B cell (primary cell): ENCODE measurements around the gene STEEP1. TPM values are rescaled to one million over a fixed set of nuclear protein-coding genes. Genes with fewer than 3 reads are reported as not detected.
A peak's percentile ranks its signal among the peaks of the same experiment; 100 is the strongest.

ENCODE experiments used
- ATAC-seq: fragments of 200-7000 bp; cut with Tn5 transposase; one replicate; pipeline ENCODE4 v1.10.0; 2021; ENCODE audit warnings: low read depth, mild to moderate bottlenecking, moderate number of reproducible peaks, moderate library complexity
- CTCF ChIA-PET: fragments of 350-600 bp; sonication (Branson Sonifier 250); formaldehyde crosslinking; loops from one replicate; lab custom pipeline; 2021; ENCODE audit warnings: antibody characterized with exemption, inconsistent platforms; lab: Charles Lee
- POLR2A ChIA-PET: fragments of 350-600 bp; sonication (Branson Sonifier 250); formaldehyde crosslinking; loops from one replicate; lab custom pipeline; 2021; ENCODE audit warnings: antibody characterized with exemption; lab: Charles Lee
- DNase-seq: peaks from one replicate; pipeline ENCODE4 v3.0.0; 2013
- H2AFZ ChIP-seq: 2 replicates; pipeline ENCODE4 v1.6.1; 2012; ENCODE audit warnings: mild to moderate bottlenecking, low read depth, low read length; ENCODE audit not compliant: insufficient read depth, poor library complexity, severe bottlenecking
- H3K27ac ChIP-seq, 2 donors: 1 replicate in 1 of 2; 2 replicates in 1 of 2; pipeline ENCODE4 v1.5.1; 2012 to 2013; ENCODE audit warnings: low read length in 2 of 2, mild to moderate bottlenecking in 2 of 2, moderate library complexity in 1 of 2
- H3K27me3 ChIP-seq, 4 experiments: fragments of 200-600 bp in 1 of 4; sonication (generic) in 1 of 4; replicated peaks in 1 of 4; 1 replicate in 2 of 4; 2 replicates in 2 of 4; pipeline versions ENCODE4 v1.6.1 to v1.7.0; 2013 to 2016; ENCODE audit warnings: low read length in 3 of 4, mild to moderate bottlenecking in 2 of 4, mixed read lengths in 1 of 4, moderate library complexity in 1 of 4; ENCODE audit not compliant: insufficient read depth in 4 of 4, control insufficient read depth in 3 of 4; ENCODE audit errors: control extremely low read depth in 1 of 4
- H3K36me3 ChIP-seq, 2 experiments: replicated peaks in 1 of 2; 1 replicate in 1 of 2; 2 replicates in 1 of 2; pipeline versions ENCODE4 v1.6.1 to v1.7.1; 2013; ENCODE audit warnings: low read length in 1 of 2; ENCODE audit not compliant: insufficient read depth in 2 of 2, control insufficient read depth in 1 of 2; ENCODE audit errors: control extremely low read depth in 1 of 2, extremely low read depth in 1 of 2
- H3K4me1 ChIP-seq, 2 donors: fragments of 200-600 bp in 1 of 2; sonication (generic) in 1 of 2; 1 replicate in 1 of 2; 2 replicates in 1 of 2; pipeline versions ENCODE4 v1.5.1 to v1.6.1; 2013 to 2017; ENCODE audit warnings: low read length in 2 of 2; ENCODE audit not compliant: control insufficient read depth in 2 of 2, insufficient read depth in 2 of 2
- H3K4me2 ChIP-seq: replicated peaks from 2 replicates; pipeline ENCODE3; 2012; ENCODE audit warnings: mild to moderate bottlenecking, low read depth, low read length; ENCODE audit not compliant: poor library complexity, severe bottlenecking
- H3K4me3 ChIP-seq, 5 experiments: fragments of 200-600 bp in 1 of 5; sonication (generic) in 1 of 5; 1 replicate in 3 of 5; 2 replicates in 2 of 5; pipeline versions ENCODE4 v1.5.1 to v1.7.0; 2011 to 2016; ENCODE audit warnings: low read length in 4 of 5, mild to moderate bottlenecking in 4 of 5, low read depth in 2 of 5, control low read depth in 1 of 5, moderate library complexity in 1 of 5; ENCODE audit not compliant: insufficient read depth in 1 of 5; ENCODE audit errors: control extremely low read depth in 1 of 5, extremely low read depth in 1 of 5
- H3K79me2 ChIP-seq: fragments of 200-600 bp; sonication (generic); one replicate; pipeline ENCODE4 v1.6.0; 2016; ENCODE audit warnings: low read length; ENCODE audit not compliant: control insufficient read depth, insufficient read depth
- H3K9ac ChIP-seq: fragments of 200-600 bp; sonication (generic); 2 replicates; pipeline ENCODE4 v1.6.1; 2017; ENCODE audit warnings: mild to moderate bottlenecking, low read length, moderate library complexity
- H3K9me3 ChIP-seq, 3 donors: one replicate each; pipeline versions ENCODE4 v1.6.1 to v1.7.1; 2013; ENCODE audit warnings: low read length in 2 of 3; ENCODE audit not compliant: control insufficient read depth in 2 of 3, insufficient read depth in 1 of 3; ENCODE audit errors: control extremely low read depth in 1 of 3
- H4K20me1 ChIP-seq: 2 replicates; pipeline ENCODE4 v1.6.0; 2012; ENCODE audit warnings: mild to moderate bottlenecking, low read length; ENCODE audit not compliant: insufficient read depth, control insufficient read depth, poor library complexity, severe bottlenecking
- H3K27ac Mint-ChIP-seq: one replicate; pipeline ENCODE4 v1.8.0; 2021; ENCODE audit warnings: mixed read lengths
- H3K27me3 Mint-ChIP-seq: one replicate; pipeline ENCODE4 v1.8.0; 2021; ENCODE audit warnings: mixed read lengths
- H3K4me1 Mint-ChIP-seq: one replicate; pipeline ENCODE4 v1.8.0; 2021; ENCODE audit warnings: mixed read lengths
- H3K4me3 Mint-ChIP-seq: one replicate; pipeline ENCODE4 v1.8.0; 2021; ENCODE audit warnings: mixed read lengths
- H3K9me3 Mint-ChIP-seq: one replicate; pipeline ENCODE4 v1.8.0; 2022; ENCODE audit warnings: mixed read lengths; ENCODE audit not compliant: insufficient read depth
- EZH2 ChIP-seq: IDR thresholded peaks from 2 replicates; pipeline ENCODE4 v1.6.1; 2012; ENCODE audit warnings: borderline replicate concordance, low read depth, mild to moderate bottlenecking, moderate library complexity, low read length; ENCODE audit not compliant: insufficient read depth, poor library complexity, severe bottlenecking
- WGBS: methylation state at CpG from one replicate; pipeline ENCODE4 v1.1.5; 2013; ENCODE audit warnings: missing lambda C conversion rate; ENCODE audit not compliant: insufficient coverage; 5-methylcytosine and 5-hydroxymethylcytosine counted together
- intact Hi-C: fragments of 100-400 bp; cut with micrococcal nuclease; formaldehyde crosslinking; loops from one replicate; pipeline ENCODE4 v1.10.0; 2022
- polyA plus RNA-seq: library from polyadenylated mRNA; depleted of rRNA; stranded (reverse); fragments of >200 nt; gene quantifications from 2 replicates; pipeline ENCODE4 v1.2.3, GENCODE V29; 2012
- total RNA-seq, 2 donors: library from RNA; stranded (reverse); fragments of 120-200 nt in 1 of 2; gene quantifications; 1 replicate in 1 of 2; 2 replicates in 1 of 2; pipeline versions ENCODE4 v1.2.3 to v1.2.4, GENCODE V29; 2013 to 2022
- TF ChIP-seq, protein P1 (sequence below): fragments of 200-600 bp; IDR thresholded peaks from one replicate; pipeline ENCODE4 v1.8.0; 2022; ENCODE audit warnings: antibody characterized with exemption, mild to moderate bottlenecking

STEEP1 gene
- total and polyA plus RNA-seq, 2 donors (not counting 1 experiment from before 2014, with no cell fraction given): 12.0 to 27.6 TPM

DNA sequence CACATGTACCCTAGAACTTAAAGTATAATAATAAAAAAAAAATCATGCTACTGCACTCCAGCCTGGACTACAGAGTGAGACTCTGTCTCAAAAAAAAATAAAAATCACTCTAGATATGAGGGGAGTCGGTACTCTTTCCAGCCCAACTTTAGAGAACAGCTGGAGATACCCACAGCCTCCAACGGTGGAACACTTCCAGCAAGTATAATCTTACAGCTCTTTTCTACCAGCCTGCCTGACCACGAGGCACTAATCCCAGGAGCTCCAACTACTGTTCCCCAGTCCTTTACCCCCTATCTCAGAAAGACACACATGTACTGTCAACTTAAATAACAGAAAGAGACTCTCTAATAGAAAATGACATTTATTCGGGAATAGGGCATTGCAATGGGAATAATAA lies 46.8 kb downstream of the STEEP1 start:
- DNase-seq (no peak), ATAC-seq (no peak)
- no peak overlapping the region for H3K27ac ChIP-seq
- H3K9me3 Mint-ChIP-seq: no peaks in the 10 kb centered on the region
- H3K27me3 ChIP-seq: no peaks in the 10 kb centered on the region
- TF ChIP-seq, protein P1, sequence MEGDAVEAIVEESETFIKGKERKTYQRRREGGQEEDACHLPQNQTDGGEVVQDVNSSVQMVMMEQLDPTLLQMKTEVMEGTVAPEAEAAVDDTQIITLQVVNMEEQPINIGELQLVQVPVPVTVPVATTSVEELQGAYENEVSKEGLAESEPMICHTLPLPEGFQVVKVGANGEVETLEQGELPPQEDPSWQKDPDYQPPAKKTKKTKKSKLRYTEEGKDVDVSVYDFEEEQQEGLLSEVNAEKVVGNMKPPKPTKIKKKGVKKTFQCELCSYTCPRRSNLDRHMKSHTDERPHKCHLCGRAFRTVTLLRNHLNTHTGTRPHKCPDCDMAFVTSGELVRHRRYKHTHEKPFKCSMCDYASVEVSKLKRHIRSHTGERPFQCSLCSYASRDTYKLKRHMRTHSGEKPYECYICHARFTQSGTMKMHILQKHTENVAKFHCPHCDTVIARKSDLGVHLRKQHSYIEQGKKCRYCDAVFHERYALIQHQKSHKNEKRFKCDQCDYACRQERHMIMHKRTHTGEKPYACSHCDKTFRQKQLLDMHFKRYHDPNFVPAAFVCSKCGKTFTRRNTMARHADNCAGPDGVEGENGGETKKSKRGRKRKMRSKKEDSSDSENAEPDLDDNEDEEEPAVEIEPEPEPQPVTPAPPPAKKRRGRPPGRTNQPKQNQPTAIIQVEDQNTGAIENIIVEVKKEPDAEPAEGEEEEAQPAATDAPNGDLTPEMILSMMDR: no peak
- no peak for TF ChIP-seq EZH2
- H3K27me3 Mint-ChIP-seq: no peaks in the 10 kb centered on the region
- no peak overlapping the region for H3K4me3 Mint-ChIP-seq
- no peak overlapping the region for H3K4me3 ChIP-seq
- no peaks in the 10 kb centered on the region for H3K79me2 ChIP-seq
- H3K9ac ChIP-seq: no peak overlapping the region
- no peaks in the 10 kb centered on the region for H3K36me3 ChIP-seq
- POLR2A ChIA-PET: no interaction called here
- peaks cover 5% of the 10 kb centered on the region for H3K4me1 Mint-ChIP-seq
- intact Hi-C loops: loop anchor here (10.0 kb wide), 1 partner anchor 54 kb away; the partner anchor contains the start of gene SLC25A5
- no peak overlapping the region for H3K27ac Mint-ChIP-seq
- no peaks in the 10 kb centered on the region for H3K9me3 ChIP-seq
- no peak overlapping the region for H3K4me2 ChIP-seq
- peaks cover 0 to 3% of the 10 kb centered on the region in 2 donors for H3K4me1 ChIP-seq
- 86% methylated on average over 1 of the region's 4 CpGs for WGBS
- CTCF ChIA-PET: interaction anchor here (0.6 to 4.3 kb wide), 2 partner anchors 212 to 609 kb away, joined by 3 to 44 read pairs; no protein-coding TSS in a partner anchor
- H2AFZ ChIP-seq: no peak overlapping the region
- no peaks in the 10 kb centered on the region for H4K20me1 ChIP-seq

DNA sequence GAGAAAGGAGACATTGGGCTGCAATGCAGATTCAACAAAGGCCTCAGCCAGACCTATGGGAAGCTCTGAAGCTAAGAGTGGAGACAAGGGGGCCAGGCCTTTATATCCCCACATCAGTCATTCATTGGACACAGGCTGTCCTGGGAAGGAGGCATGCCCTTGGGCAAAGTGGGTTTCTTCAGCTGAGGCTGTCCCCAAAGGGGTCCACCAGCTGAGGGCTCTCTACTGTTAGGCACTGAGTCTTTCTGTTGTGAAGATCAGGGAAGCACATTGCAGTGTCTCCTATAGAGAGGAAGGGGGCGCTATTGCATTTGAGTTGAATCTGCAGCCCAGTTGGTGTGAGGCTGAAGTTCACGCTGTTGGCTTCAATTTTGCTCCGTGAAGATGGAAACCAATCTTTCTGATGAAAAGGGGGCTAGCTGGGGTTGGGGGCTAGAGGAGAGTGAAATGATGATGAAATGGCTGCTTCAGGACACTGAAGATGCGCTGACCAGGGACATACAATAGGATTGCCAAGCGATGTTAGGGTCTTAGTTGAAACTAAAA lies 49.0 kb downstream of the STEEP1 start:
- DNase-seq (peak; percentile 80), ATAC-seq (peak; percentile 89)
- TF ChIP-seq, protein P1: peak; percentile 74
- no peak for TF ChIP-seq EZH2
- no peaks in the 10 kb centered on the region for H3K9me3 Mint-ChIP-seq
- Histone ChIP-seq H3K4me3 (no peak overlapping the region), H3K4me1 (peaks cover 0 to 3% of the 10 kb centered on the region in 2 donors), H3K79me2 (no peaks in the 10 kb centered on the region), H3K27me3 (no peaks in the 10 kb centered on the region), H3K27ac (no peak overlapping the region), H3K4me2 (no peak overlapping the region), H4K20me1 (no peaks in the 10 kb centered on the region), H3K36me3 (no peaks in the 10 kb centered on the region), H2AFZ (peak overlapping the region; percentile 71), H3K9me3 (no peaks in the 10 kb centered on the region), H3K9ac (no peak overlapping the region)
- CTCF ChIA-PET: interaction anchor here (0.7 to 4.3 kb wide), 32 partner anchors 10 to 363 kb away, joined by 3 to 44 read pairs (median 5); partner anchors contain the start of genes SEPTIN6, SOWAHD and UBE2A
- POLR2A ChIA-PET: no interaction called here
- intact Hi-C loops: loop anchor here (1.0 to 10.0 kb wide), 8 partner anchors 13 to 365 kb away; partner anchors contain the start of genes NKRF, SLC25A5 and UBE2A
- WGBS: 8% methylated on average over 2 of the region's 5 CpGs
- peaks cover 5% of the 10 kb centered on the region for H3K4me1 Mint-ChIP-seq
- H3K27me3 Mint-ChIP-seq: no peaks in the 10 kb centered on the region
- peak overlapping the region; percentile 16 for H3K27ac Mint-ChIP-seq
- no peak overlapping the region for H3K4me3 Mint-ChIP-seq
